RWPE2 (cell line): Measurements from ENCODE around the gene TCEA2.

Experiments used
- ATAC-seq: fragments of 200-7000 bp; cut with Tn5 transposase; 3 replicates; pipeline ENCODE4 v1.9.1; 2021; ENCODE audit warnings: low read depth
- DNase-seq: peaks from one replicate; pipeline ENCODE4 v3.0.0-alpha.2; 2020; ENCODE audit warnings: low spot score
- H3K27ac ChIP-seq: fragments of 450-650 bp; 2 replicates; pipeline ENCODE4 v1.5.1; 2017; ENCODE audit warnings: mild to moderate bottlenecking; ENCODE audit not compliant: poor library complexity, severe bottlenecking
- H3K27me3 ChIP-seq: fragments of 250-450 bp; sonication (Bioruptor Pico); 2 replicates; pipeline ENCODE4 v1.5.1; 2021; ENCODE audit warnings: mild to moderate bottlenecking, moderate library complexity; ENCODE audit not compliant: insufficient read depth, poor library complexity, severe bottlenecking
- H3K36me3 ChIP-seq: fragments of 250-450 bp; sonication (Bioruptor Pico); 2 replicates; pipeline ENCODE4 v1.5.1; 2020; ENCODE audit warnings: low read depth, mild to moderate bottlenecking, moderate library complexity
- H3K4me1 ChIP-seq: fragments of 250-450 bp; sonication (Bioruptor Pico); 2 replicates; pipeline ENCODE4 v1.5.1; 2021; ENCODE audit warnings: mild to moderate bottlenecking, moderate library complexity; ENCODE audit not compliant: insufficient read depth, poor library complexity, severe bottlenecking
- H3K4me3 ChIP-seq: fragments of 250-450 bp; sonication (Bioruptor Pico); 2 replicates; pipeline ENCODE4 v1.5.1; 2021; ENCODE audit warnings: mild to moderate bottlenecking, moderate library complexity; ENCODE audit not compliant: severe bottlenecking
- H3K9me3 ChIP-seq: fragments of 250-450 bp; sonication (Bioruptor Pico); 2 replicates; pipeline ENCODE4 v1.5.1; 2021; ENCODE audit warnings: mild to moderate bottlenecking, moderate library complexity; ENCODE audit not compliant: severe bottlenecking
- TF ChIP-seq, protein P1 (sequence below): fragments of 450-650 bp; IDR thresholded peaks from one replicate; pipeline ENCODE4 v1.5.1; 2017; ENCODE audit warnings: mild to moderate bottlenecking, moderate library complexity; ENCODE audit not compliant: poor library complexity, severe bottlenecking

The TCEA2 gene

GRCh38 chr20:64062596-64063388, at the start of gene TCEA2:
TCEA2 (plus strand) TSS chr20:64063198; CDS start chr20:64063313, 115 bp downstream.
- no peaks in the 10 kb centered on the region for H3K9me3 ChIP-seq
- peaks cover 30% of the 10 kb centered on the region for H3K4me1 ChIP-seq
- H3K4me3 ChIP-seq: peak within 1 kb of the TSS; percentile 92
- TF ChIP-seq, protein P1, sequence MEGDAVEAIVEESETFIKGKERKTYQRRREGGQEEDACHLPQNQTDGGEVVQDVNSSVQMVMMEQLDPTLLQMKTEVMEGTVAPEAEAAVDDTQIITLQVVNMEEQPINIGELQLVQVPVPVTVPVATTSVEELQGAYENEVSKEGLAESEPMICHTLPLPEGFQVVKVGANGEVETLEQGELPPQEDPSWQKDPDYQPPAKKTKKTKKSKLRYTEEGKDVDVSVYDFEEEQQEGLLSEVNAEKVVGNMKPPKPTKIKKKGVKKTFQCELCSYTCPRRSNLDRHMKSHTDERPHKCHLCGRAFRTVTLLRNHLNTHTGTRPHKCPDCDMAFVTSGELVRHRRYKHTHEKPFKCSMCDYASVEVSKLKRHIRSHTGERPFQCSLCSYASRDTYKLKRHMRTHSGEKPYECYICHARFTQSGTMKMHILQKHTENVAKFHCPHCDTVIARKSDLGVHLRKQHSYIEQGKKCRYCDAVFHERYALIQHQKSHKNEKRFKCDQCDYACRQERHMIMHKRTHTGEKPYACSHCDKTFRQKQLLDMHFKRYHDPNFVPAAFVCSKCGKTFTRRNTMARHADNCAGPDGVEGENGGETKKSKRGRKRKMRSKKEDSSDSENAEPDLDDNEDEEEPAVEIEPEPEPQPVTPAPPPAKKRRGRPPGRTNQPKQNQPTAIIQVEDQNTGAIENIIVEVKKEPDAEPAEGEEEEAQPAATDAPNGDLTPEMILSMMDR: no peak
- peak; percentile 78 for ATAC-seq
- DNase-seq: peak; percentile 100
- H3K36me3 ChIP-seq: no peaks in the 10 kb centered on the region
- H3K27me3 ChIP-seq: no peaks in the 10 kb centered on the region
- H3K27ac ChIP-seq: peak within 1 kb of the TSS; percentile 62

GRCh38 chr20:64015635-64016034, 47.4 kb upstream of the TCEA2 start:
- Histone ChIP-seq H3K9me3 (no peaks in the 10 kb centered on the region), H3K27ac (no peak overlapping the region), H3K4me1 (no peaks in the 10 kb centered on the region), H3K4me3 (no peak overlapping the region), H3K27me3 (no peaks in the 10 kb centered on the region), H3K36me3 (peaks cover 83% of the 10 kb centered on the region)
- ATAC-seq (no peak), DNase-seq (no peak)
- TF ChIP-seq, protein P1: no peak

DNA sequence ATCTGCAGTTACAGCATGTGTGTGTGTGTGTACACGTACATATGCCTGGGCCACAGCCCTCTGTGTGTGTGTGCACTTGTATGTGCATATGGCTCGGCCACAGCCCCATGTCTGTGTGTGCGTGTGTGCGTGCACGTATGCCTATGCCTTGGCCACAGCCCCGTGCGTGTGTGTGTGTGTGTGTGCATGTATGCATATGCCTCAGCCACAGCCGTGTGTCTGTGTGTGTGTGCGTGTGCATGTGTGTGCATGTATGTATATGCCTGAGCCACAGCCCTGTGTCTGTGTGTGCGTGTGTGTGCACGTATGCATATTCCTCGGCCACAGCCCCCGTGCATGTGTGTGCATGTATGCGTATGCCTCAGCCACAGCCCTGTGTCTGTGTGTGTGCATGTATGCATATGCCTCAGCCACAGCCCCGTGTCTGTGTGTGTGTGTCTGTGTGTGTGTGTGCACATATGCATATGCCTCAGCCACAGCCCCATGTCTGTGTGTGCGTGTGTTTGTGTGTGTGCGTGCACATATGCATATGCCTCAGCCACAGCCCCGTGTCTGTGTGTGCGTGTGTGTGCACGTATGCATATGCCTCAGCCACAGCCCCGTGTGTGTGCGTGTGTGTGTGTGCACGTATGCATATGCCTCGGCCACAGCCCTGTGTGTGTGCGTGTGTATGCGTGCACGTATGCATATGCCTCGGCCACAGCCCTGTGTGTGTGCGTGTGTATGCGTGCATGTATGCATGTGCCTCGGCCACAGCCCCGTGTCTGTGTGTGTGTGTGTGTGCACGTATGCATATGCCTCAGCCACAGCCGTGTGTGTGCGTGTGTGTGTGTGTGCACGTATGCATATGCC, 41.6 kb upstream of the TCEA2 start:
- no peak overlapping the region for H3K4me3 ChIP-seq
- TF ChIP-seq, protein P1: no peak
- H3K36me3 ChIP-seq: peaks cover 91% of the 10 kb centered on the region
- H3K27me3 ChIP-seq: no peaks in the 10 kb centered on the region
- no peaks in the 10 kb centered on the region for H3K4me1 ChIP-seq
- ATAC-seq (no peak), DNase-seq (no peak)
- H3K9me3 ChIP-seq: no peaks in the 10 kb centered on the region
- no peak overlapping the region for H3K27ac ChIP-seq

- Histone ChIP-seq H3K4me3 (no peak overlapping the region), H3K27ac (no peak overlapping the region), H3K4me1 (no peaks in the 10 kb centered on the region), H3K9me3 (no peaks in the 10 kb centered on the region), H3K36me3 (peaks cover 95% of the 10 kb centered on the region), H3K27me3 (no peaks in the 10 kb centered on the region)
- ATAC-seq (no peak), DNase-seq (peak; percentile 76)
- TF ChIP-seq, protein P1: no peak
Observed at GRCh38 chr20:64022671-64023360, 40.2 kb upstream of the TCEA2 start.
